ENCODE data around the gene CALD1. TPM values are rescaled to one million over a fixed set of nuclear protein-coding genes. Genes with fewer than 3 reads are reported as not detected.

Gene CALD1
- total RNA-seq, 1 experiment from 2014 or later, result 107 TPM

GRCh38 chr7:134995239-134996096 lies 216.0 kb downstream of the CALD1 start:
- Histone ChIP-seq H3K4me2 (ENCODE audit: insufficient read depth, insufficient read length, low read length) (no peak overlapping the region), H3K4ac (ENCODE audit: low read depth, low read length) (no peak overlapping the region), H3K9me3 (ENCODE audit: control insufficient read depth, low read depth, low read length) (no peaks in the 10 kb centered on the region), H3T11ph (ENCODE audit: low read length) (no peak overlapping the region), H2AFZ (ENCODE audit: low read length) (no peak overlapping the region), H3K9ac (ENCODE audit: extremely low read depth, insufficient read length, low read length) (no peak overlapping the region), H3K4me1 (ENCODE audit: insufficient read depth, low read length) (no peaks in the 10 kb centered on the region; the same call in 1 of the 2 replicates), H2BK15ac (ENCODE audit: low read depth, low read length) (no peak overlapping the region), H3K79me2 (ENCODE audit: insufficient read depth, low read length) (no peaks in the 10 kb centered on the region), H4K91ac (ENCODE audit: insufficient read length, low read depth, low read length) (no peak overlapping the region), H3K23me2 (ENCODE audit: insufficient read length, low read depth, low read length, poor library complexity, severe bottlenecking) (no peaks in the 10 kb centered on the region), H3K18ac (ENCODE audit: insufficient read length, low read depth, low read length) (no peak overlapping the region), H4K8ac (replicated peaks; ENCODE audit: insufficient read length, low read depth, low read length) (no peak overlapping the region), H3K56ac (ENCODE audit: insufficient read length, low read depth, low read length) (no peak overlapping the region), H3K79me1 (ENCODE audit: insufficient read depth, low read depth, low read length, poor library complexity, severe bottlenecking) (no peaks in the 10 kb centered on the region), H3K14ac (ENCODE audit: insufficient read depth, low read length) (no peak overlapping the region), H2BK20ac (ENCODE audit: low read depth, low read length, poor library complexity, severe bottlenecking) (no peak overlapping the region), H3K27me3 (ENCODE audit: insufficient read depth, low read length) (no peaks in the 10 kb centered on the region), H3K23ac (ENCODE audit: insufficient read length, low read depth, low read length) (no peak overlapping the region), H2BK120ac (ENCODE audit: low read depth, low read length, poor library complexity, severe bottlenecking) (no peak overlapping the region), H2BK12ac (ENCODE audit: insufficient read length, low read depth, low read length) (no peak overlapping the region), H2BK5ac (ENCODE audit: insufficient read length, low read length) (no peak overlapping the region), H4K5ac (ENCODE audit: insufficient read length, low read depth, low read length) (no peak overlapping the region), H4K20me1 (ENCODE audit: control insufficient read depth, insufficient read depth, insufficient read length) (no peaks in the 10 kb centered on the region), H3K27ac (ENCODE audit: insufficient read length, low read depth, low read length) (no peak overlapping the region), H2AK5ac (ENCODE audit: insufficient read length, low read length) (no peak overlapping the region)
- TF ChIP-seq CTCF (conservative IDR thresholded peaks at IDR 0.05), result no peak
- H3K27ac Mint-ChIP-seq, result peak overlapping the region in 2 of 3 experiments; percentile 37 to 57; a peak in 2 of 7 replicates
- peaks cover 3 to 4% of the 10 kb centered on the region in 2 experiments; a peak in 1 of 4 replicates for H3K4me1 Mint-ChIP-seq
- peaks cover 0 to 18% (median 2%) of the 10 kb centered on the region in 3 experiments; a peak in 3 of 7 replicates for H3K36me3 Mint-ChIP-seq (ENCODE audit: insufficient read depth in 1 of 3, low read depth in 3 of 3)
- no peaks in the 10 kb centered on the region for H3K27me3 Mint-ChIP-seq (ENCODE audit: low read depth)
- WGBS (ENCODE audit: extremely low coverage, insufficient read length, low lambda C conversion rate), result no CpG with 5 or more reads among the region's 6 CpGs
- no peak for DNase-seq
- no peak overlapping the region for H3K4me3 Mint-ChIP-seq
- H3K9me3 Mint-ChIP-seq, result no peaks in the 10 kb centered on the region

Measured in H9 (cell line).